SK-N-MC (cell line): ENCODE data around the gene ULK4.
"Not testable (repeated sequence)": the region's sequence is repeated elsewhere in the genome, so short reads cannot be mapped to it uniquely, and the experiment has no call there.

Experiments
- DNase-seq: peaks from one replicate; pipeline ENCODE4 v3.0.0-alpha.2; 2011; ENCODE audit warnings: low read depth, low spot score
- H3K27ac ChIP-seq: fragments of 200-600 bp; sonication (generic); 2 replicates; pipeline ENCODE4 v1.5.1; 2016; ENCODE audit warnings: mixed run types
- H3K36me3 ChIP-seq: fragments of 200-600 bp; sonication (generic); 2 replicates; pipeline ENCODE4 v1.6.1; 2017; ENCODE audit warnings: antibody characterized with exemption, low read length, mixed read lengths; ENCODE audit not compliant: insufficient read depth
- H3K4me3 ChIP-seq: fragments of 200-600 bp; sonication (generic); 2 replicates; pipeline ENCODE4 v1.5.1; 2016
- H3K9ac ChIP-seq: fragments of 200-600 bp; sonication (generic); 2 replicates; pipeline ENCODE4 v1.8.0; 2017; ENCODE audit warnings: mixed run types, mixed read lengths; ENCODE audit not compliant: insufficient read length
- H3K9me3 ChIP-seq: fragments of 200-600 bp; sonication (generic); 2 replicates; pipeline ENCODE4 v1.6.1; 2017; ENCODE audit warnings: low read depth, mild to moderate bottlenecking, antibody characterized with exemption, low read length, moderate library complexity, mixed read lengths
- EZH2 ChIP-seq: fragments of 200-600 bp; sonication (generic); IDR thresholded peaks from one replicate; pipeline ENCODE4 v1.6.1; 2017; ENCODE audit warnings: antibody characterized with exemption
- FOXP2 ChIP-seq: optimal IDR thresholded peaks from 2 replicates; pipeline ENCODE3; 2011; ENCODE audit warnings: mild to moderate bottlenecking, moderate library complexity; ENCODE audit not compliant: insufficient read depth; ENCODE audit errors: extremely low read length, control extremely low read depth
- POLR2AphosphoS5 ChIP-seq: IDR thresholded peaks from 2 replicates; pipeline ENCODE4 v1.6.1; 2012; ENCODE audit warnings: mild to moderate bottlenecking, low read depth, low read length, borderline replicate concordance

ULK4 gene

GRCh38 chr3:41866298-41866697 is 95.6 kb downstream of the ULK4 start:
- no peak for DNase-seq
- Histone ChIP-seq H3K27ac (no peak overlapping the region), H3K9me3 (no peaks in the 10 kb centered on the region), H3K4me3 (no peak overlapping the region), H3K36me3 (no peaks in the 10 kb centered on the region), H3K9ac (no peak overlapping the region)
- TF ChIP-seq FOXP2 (no peak), POLR2AphosphoS5 (no peak), EZH2 (no peak)

GRCh38 chr3:41863024-41863423 is 98.9 kb downstream of the ULK4 start:
- H3K9ac ChIP-seq: no peak overlapping the region
- TF ChIP-seq POLR2AphosphoS5 (no peak), EZH2 (no peak), FOXP2 (no peak)
- H3K36me3 ChIP-seq: no peaks in the 10 kb centered on the region
- no peaks in the 10 kb centered on the region for H3K9me3 ChIP-seq
- no peak overlapping the region for H3K27ac ChIP-seq
- no peak overlapping the region for H3K4me3 ChIP-seq
- DNase-seq: no peak

DNA sequence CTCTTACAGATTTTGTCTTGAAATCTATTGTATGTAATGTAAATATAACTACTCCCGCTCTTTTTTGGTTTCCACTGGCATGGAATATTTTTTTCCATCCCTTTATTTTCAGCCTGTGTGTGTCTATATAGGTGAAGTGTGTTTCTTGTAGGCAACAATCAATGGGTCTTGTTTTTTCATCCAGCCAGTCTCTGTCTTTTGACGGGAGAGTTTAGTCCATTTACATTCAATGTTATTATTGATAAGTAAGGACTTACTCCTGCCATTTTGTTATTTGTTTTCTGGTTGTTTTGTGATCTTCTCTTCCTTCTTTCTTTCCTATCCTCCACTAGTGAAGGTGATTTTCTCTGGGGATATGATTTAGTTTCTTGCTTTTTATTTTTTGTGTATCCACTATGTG is 101.4 kb downstream of the ULK4 start:
- not testable (repeated sequence) for H3K27ac ChIP-seq, H3K9me3 ChIP-seq, DNase-seq, H3K9ac ChIP-seq, H3K4me3 ChIP-seq, H3K36me3 ChIP-seq

- no peak overlapping the region for H3K27ac ChIP-seq
Measured at GRCh38 chr3:41854956-41855355, 106.9 kb downstream of the ULK4 start.

GRCh38 chr3:41853540-41854196 is 108.2 kb downstream of the ULK4 start:
- DNase-seq: no peak
- Histone ChIP-seq H3K36me3 (no peaks in the 10 kb centered on the region), H3K4me3 (no peak overlapping the region), H3K27ac (no peak overlapping the region), H3K9ac (no peak overlapping the region), H3K9me3 (no peaks in the 10 kb centered on the region)
- TF ChIP-seq EZH2 (no peak), FOXP2 (no peak), POLR2AphosphoS5 (no peak)

More at GRCh38 chr3:41854956-41855355, 106.9 kb downstream of the ULK4 start:
- TF ChIP-seq FOXP2 (no peak), POLR2AphosphoS5 (no peak), EZH2 (no peak)
- no peak for DNase-seq
- Histone ChIP-seq H3K9me3 (no peaks in the 10 kb centered on the region), H3K4me3 (no peak overlapping the region), H3K9ac (no peak overlapping the region), H3K36me3 (no peaks in the 10 kb centered on the region)

GRCh38 chr3:41848753-41849574 is 112.9 kb downstream of the ULK4 start:
- no peak overlapping the region for H3K27ac ChIP-seq
- no peak overlapping the region for H3K4me3 ChIP-seq
- H3K9ac ChIP-seq: no peak overlapping the region
- no peak for DNase-seq
- no peaks in the 10 kb centered on the region for H3K9me3 ChIP-seq
- no peaks in the 10 kb centered on the region for H3K36me3 ChIP-seq
- TF ChIP-seq POLR2AphosphoS5 (no peak), FOXP2 (no peak), EZH2 (no peak)

DNA sequence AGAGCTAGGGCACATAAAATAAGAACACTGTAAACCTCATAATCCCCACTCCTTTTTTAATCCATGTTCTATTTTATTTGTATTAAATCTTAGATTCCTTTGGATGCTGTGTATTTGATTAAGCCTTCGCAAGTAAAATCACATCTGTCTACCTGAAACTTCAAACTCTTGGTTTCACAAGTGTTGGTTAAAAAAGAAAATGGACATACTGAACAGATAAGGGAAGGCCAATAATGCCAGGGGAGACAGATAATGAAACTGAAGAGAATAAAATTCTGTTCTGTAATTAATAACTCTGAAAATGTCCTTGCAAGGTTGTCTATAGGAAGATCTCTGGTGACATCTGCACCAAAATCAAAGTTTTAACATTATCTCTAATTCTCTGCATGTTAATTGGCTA is 114.2 kb downstream of the ULK4 start:
- H3K9ac ChIP-seq: no peak overlapping the region
- no peak for DNase-seq
- no peaks in the 10 kb centered on the region for H3K9me3 ChIP-seq
- H3K4me3 ChIP-seq: no peak overlapping the region
- H3K36me3 ChIP-seq: no peaks in the 10 kb centered on the region
- no peak overlapping the region for H3K27ac ChIP-seq
- no peak for TF ChIP-seq POLR2AphosphoS5
- no peak for TF ChIP-seq FOXP2

DNA sequence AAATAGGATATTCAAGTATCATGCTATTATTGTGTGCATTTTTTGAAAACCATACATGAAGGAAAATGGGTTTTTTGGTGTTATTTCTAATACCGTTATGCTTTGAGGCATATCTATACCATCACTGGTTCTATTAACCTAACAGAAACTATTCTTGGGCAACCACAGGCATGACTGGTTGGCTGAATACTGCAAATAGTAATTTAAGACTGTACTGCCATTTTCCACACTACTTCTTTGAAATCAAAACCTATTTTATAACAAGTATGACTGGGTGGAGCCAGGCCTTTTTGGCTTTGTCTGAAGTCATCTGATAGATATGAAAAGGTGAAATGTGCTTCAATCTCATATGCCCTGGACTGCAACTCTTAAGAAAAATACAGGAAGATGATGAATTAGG is 115.1 kb downstream of the ULK4 start:
- TF ChIP-seq POLR2AphosphoS5: no peak
- no peak for TF ChIP-seq FOXP2
- no peak for TF ChIP-seq EZH2
- DNase-seq: no peak
- Histone ChIP-seq H3K4me3 (no peak overlapping the region), H3K9me3 (no peaks in the 10 kb centered on the region), H3K9ac (no peak overlapping the region), H3K27ac (no peak overlapping the region), H3K36me3 (no peaks in the 10 kb centered on the region)
